ENCODE measurements around the gene ACOT11.

Gene ACOT11

GRCh38 chr1:54507033-54507870 is 40.8 kb upstream of the ACOT11 start:
- TF ChIP-seq REST (IDR thresholded peaks at IDR 0.05; ENCODE audit: insufficient read depth in 1 of 2, low read depth in 2 of 2, low read length in 2 of 2) = no peak
- no peak for TF ChIP-seq POLR2AphosphoS5 (IDR thresholded peaks at IDR 0.05; ENCODE audit: low read depth, low read length)
- no peak for TF ChIP-seq SIN3A (IDR thresholded peaks at IDR 0.05; ENCODE audit: borderline replicate concordance, insufficient read depth, low read length)
- no peak for TF ChIP-seq FOXP2 (optimal IDR thresholded peaks at IDR 0.05; ENCODE audit: borderline replicate concordance, extremely low read depth, extremely low read length, insufficient read depth)
- no peak for TF ChIP-seq TAF1 (IDR thresholded peaks at IDR 0.05; ENCODE audit: borderline replicate concordance, insufficient read depth, low read length)

- no peak for TF ChIP-seq SIN3A (IDR thresholded peaks at IDR 0.05; ENCODE audit: borderline replicate concordance, insufficient read depth, low read length)
- no peak for TF ChIP-seq REST (IDR thresholded peaks at IDR 0.05; ENCODE audit: insufficient read depth in 1 of 2, low read depth in 2 of 2, low read length in 2 of 2)
- no peak for TF ChIP-seq FOXP2 (optimal IDR thresholded peaks at IDR 0.05; ENCODE audit: borderline replicate concordance, extremely low read depth, extremely low read length, insufficient read depth)
- no peak for TF ChIP-seq POLR2AphosphoS5 (IDR thresholded peaks at IDR 0.05; ENCODE audit: low read depth, low read length)
- no peak for TF ChIP-seq TAF1 (IDR thresholded peaks at IDR 0.05; ENCODE audit: borderline replicate concordance, insufficient read depth, low read length)
These were observed 37.2 kb upstream of the ACOT11 start for GRCh38 chr1:54510715-54511270.

- no peak for TF ChIP-seq TAF1 (IDR thresholded peaks at IDR 0.05; ENCODE audit: borderline replicate concordance, insufficient read depth, low read length)
- TF ChIP-seq FOXP2 (optimal IDR thresholded peaks at IDR 0.05; ENCODE audit: borderline replicate concordance, extremely low read depth, extremely low read length, insufficient read depth) = no peak
- TF ChIP-seq REST (IDR thresholded peaks at IDR 0.05; ENCODE audit: insufficient read depth in 1 of 2, low read depth in 2 of 2, low read length in 2 of 2) = no peak
- TF ChIP-seq POLR2AphosphoS5 (IDR thresholded peaks at IDR 0.05; ENCODE audit: low read depth, low read length) = no peak
- no peak for TF ChIP-seq SIN3A (IDR thresholded peaks at IDR 0.05; ENCODE audit: borderline replicate concordance, insufficient read depth, low read length)
These were observed 31.6 kb upstream of the ACOT11 start for GRCh38 chr1:54516249-54516920.

- TF ChIP-seq TAF1 (IDR thresholded peaks at IDR 0.05; ENCODE audit: borderline replicate concordance, insufficient read depth, low read length) (no peak), FOXP2 (optimal IDR thresholded peaks at IDR 0.05; ENCODE audit: borderline replicate concordance, extremely low read depth, extremely low read length, insufficient read depth) (no peak), REST (IDR thresholded peaks at IDR 0.05; ENCODE audit: insufficient read depth in 1 of 2, low read depth in 2 of 2, low read length in 2 of 2) (no peak), SIN3A (IDR thresholded peaks at IDR 0.05; ENCODE audit: borderline replicate concordance, insufficient read depth, low read length) (no peak), POLR2AphosphoS5 (IDR thresholded peaks at IDR 0.05; ENCODE audit: low read depth, low read length) (no peak)
These were observed 30.5 kb upstream of the ACOT11 start for GRCh38 chr1:54517496-54517895.

All from PFSK-1 (cell line).